HEK293 (cell line): ENCODE measurements around the gene STX16.

ENCODE experiments used
- CTCF ChIA-PET: fragments of 350-600 bp; formaldehyde crosslinking; extraction: SDS; loops from one replicate; lab custom pipeline; 2021; ENCODE audit warnings: antibody characterized with exemption; lab: Yijun Ruan, JAX
- POLR2A ChIA-PET: fragments of 300-600 bp; formaldehyde crosslinking; extraction: SDS; loops from one replicate; lab custom pipeline; 2020; ENCODE audit warnings: antibody characterized with exemption, inconsistent platforms; lab: Yijun Ruan, JAX
- H3K27ac ChIP-seq: fragments of 200-500 bp; sonication (Bioruptor generic); 2 replicates; pipeline ENCODE4 v1.5.1; 2014; ENCODE audit warnings: low read depth, low read length, control low read depth, inconsistent platforms; ENCODE audit errors: extremely low read depth
- H3K36me3 ChIP-seq, 2 experiments: fragments of 200-500 bp in 1 of 2; sonication (Bioruptor generic) in 1 of 2; 1 replicate in 1 of 2; 2 replicates in 1 of 2; pipeline ENCODE4 v1.5.1; 2014 to 2017; ENCODE audit warnings: inconsistent platforms in 2 of 2, low read length in 2 of 2; ENCODE audit not compliant: control insufficient read depth in 2 of 2, insufficient read depth in 1 of 2
- H3K4me1 ChIP-seq: fragments of 200-500 bp; sonication (Bioruptor generic); 2 replicates; pipeline ENCODE4 v1.5.1; 2014; ENCODE audit warnings: mild to moderate bottlenecking, low read length, inconsistent platforms; ENCODE audit not compliant: control insufficient read depth, insufficient read depth
- H3K4me3 ChIP-seq: 2 replicates; pipeline ENCODE4 v1.5.1; 2011; ENCODE audit warnings: low read depth, mild to moderate bottlenecking, control low read depth, low read length, moderate library complexity
- H3K9me3 ChIP-seq: fragments of 200-500 bp; sonication (Bioruptor generic); 2 replicates; pipeline ENCODE4 v1.5.1; 2014; ENCODE audit warnings: low read depth, low read length, inconsistent platforms; ENCODE audit not compliant: control insufficient read depth, insufficient read depth
- BCL11A ChIP-seq: fragments of 450-650 bp; formaldehyde crosslinking; IDR thresholded peaks from 2 replicates; pipeline ENCODE4 v1.5.1; 2016; ENCODE audit warnings: low read depth, missing biosample characterization, missing genetic modification characterization
- GLIS2 ChIP-seq: fragments of 450-650 bp; formaldehyde crosslinking; IDR thresholded peaks from 2 replicates; pipeline ENCODE4 v1.5.1; 2016; ENCODE audit warnings: missing biosample characterization, missing genetic modification characterization
- KLF9 ChIP-seq: fragments of 450-650 bp; formaldehyde crosslinking; IDR thresholded peaks from 2 replicates; pipeline ENCODE4 v1.5.1; 2016; ENCODE audit warnings: missing biosample characterization, missing genetic modification characterization, low read depth
- MZF1 ChIP-seq: fragments of 450-650 bp; formaldehyde crosslinking; IDR thresholded peaks from 2 replicates; pipeline ENCODE4 v1.5.1; 2017; ENCODE audit warnings: missing biosample characterization, missing genetic modification characterization, borderline replicate concordance
- PRDM6 ChIP-seq: fragments of 450-650 bp; formaldehyde crosslinking; IDR thresholded peaks from 2 replicates; pipeline ENCODE4 v1.5.1; 2017; ENCODE audit warnings: missing biosample characterization, missing genetic modification characterization
- SCRT1 ChIP-seq: fragments of 450-650 bp; formaldehyde crosslinking; IDR thresholded peaks from 2 replicates; pipeline ENCODE4 v1.5.1; 2016; ENCODE audit warnings: missing biosample characterization, missing genetic modification characterization, borderline replicate concordance
- SP7 ChIP-seq: fragments of 450-650 bp; formaldehyde crosslinking; IDR thresholded peaks from 2 replicates; pipeline ENCODE4 v1.5.1; 2016; ENCODE audit warnings: missing biosample characterization, missing genetic modification characterization
- ZBTB1 ChIP-seq: fragments of 450-650 bp; formaldehyde crosslinking; IDR thresholded peaks from 2 replicates; pipeline ENCODE4 v1.5.1; 2016; ENCODE audit warnings: missing biosample characterization, missing genetic modification characterization
- ZBTB17 ChIP-seq: fragments of 450-650 bp; formaldehyde crosslinking; IDR thresholded peaks from 2 replicates; pipeline ENCODE4 v1.5.1; 2016; ENCODE audit warnings: missing biosample characterization, missing genetic modification characterization
- ZEB2 ChIP-seq: fragments of 450-650 bp; formaldehyde crosslinking; IDR thresholded peaks from 2 replicates; pipeline ENCODE4 v1.5.1; 2016; ENCODE audit warnings: missing biosample characterization, missing genetic modification characterization
- ZFP69B ChIP-seq: fragments of 450-650 bp; formaldehyde crosslinking; IDR thresholded peaks from 2 replicates; pipeline ENCODE4 v1.5.1; 2016; ENCODE audit warnings: missing biosample characterization, missing genetic modification characterization
- ZIC2 ChIP-seq: fragments of 450-650 bp; formaldehyde crosslinking; IDR thresholded peaks from 2 replicates; pipeline ENCODE4 v1.5.1; 2016; ENCODE audit warnings: missing biosample characterization, missing genetic modification characterization
- ZNF155 ChIP-seq: fragments of 450-650 bp; formaldehyde crosslinking; IDR thresholded peaks from 2 replicates; pipeline ENCODE4 v1.5.1; 2016; ENCODE audit warnings: missing biosample characterization, missing genetic modification characterization
- ZNF184 ChIP-seq: fragments of 450-650 bp; IDR thresholded peaks from 2 replicates; pipeline ENCODE4 v1.5.1; 2018; ENCODE audit warnings: missing biosample characterization, mild to moderate bottlenecking, missing genetic modification characterization
- ZNF280C ChIP-seq: fragments of 450-650 bp; formaldehyde crosslinking; IDR thresholded peaks from 2 replicates; pipeline ENCODE4 v1.5.1; 2016; ENCODE audit warnings: missing biosample characterization, missing genetic modification characterization
- ZNF341 ChIP-seq: fragments of 450-650 bp; formaldehyde crosslinking; IDR thresholded peaks from 2 replicates; pipeline ENCODE4; 2016; ENCODE audit warnings: low read depth, missing biosample characterization, missing genetic modification characterization
- ZNF473 ChIP-seq: fragments of 450-650 bp; formaldehyde crosslinking; IDR thresholded peaks from 2 replicates; pipeline ENCODE4 v1.5.1; 2017; ENCODE audit warnings: missing biosample characterization, missing genetic modification characterization
- ZNF548 ChIP-seq: fragments of 450-650 bp; formaldehyde crosslinking; IDR thresholded peaks from 2 replicates; pipeline ENCODE4 v1.5.1; 2016; ENCODE audit warnings: missing biosample characterization, missing genetic modification characterization
- ZNF600 ChIP-seq: fragments of 450-650 bp; formaldehyde crosslinking; IDR thresholded peaks from 2 replicates; pipeline ENCODE4 v1.5.1; 2016; ENCODE audit warnings: missing biosample characterization, missing genetic modification characterization
- ZNF624 ChIP-seq: fragments of 450-650 bp; formaldehyde crosslinking; IDR thresholded peaks from 2 replicates; pipeline ENCODE4 v1.5.1; 2017; ENCODE audit warnings: missing biosample characterization, missing genetic modification characterization
- ZNF629 ChIP-seq: fragments of 450-650 bp; formaldehyde crosslinking; IDR thresholded peaks from 2 replicates; pipeline ENCODE4 v1.5.1; 2017; ENCODE audit warnings: missing biosample characterization, missing genetic modification characterization
- ZNF639 ChIP-seq: fragments of 450-650 bp; formaldehyde crosslinking; IDR thresholded peaks from 2 replicates; pipeline ENCODE4 v1.5.1; 2016; ENCODE audit warnings: missing biosample characterization, missing genetic modification characterization
- ZNF692 ChIP-seq: fragments of 450-650 bp; formaldehyde crosslinking; IDR thresholded peaks from 2 replicates; pipeline ENCODE4 v1.5.1; 2016; ENCODE audit warnings: missing biosample characterization, missing genetic modification characterization
- ZNF707 ChIP-seq: fragments of 450-650 bp; formaldehyde crosslinking; IDR thresholded peaks from 2 replicates; pipeline ENCODE4 v1.5.1; 2016; ENCODE audit warnings: missing biosample characterization, missing genetic modification characterization
- ZNF792 ChIP-seq: fragments of 450-650 bp; formaldehyde crosslinking; IDR thresholded peaks from 2 replicates; pipeline ENCODE4 v1.5.1; 2016; ENCODE audit warnings: missing biosample characterization, missing genetic modification characterization
- ZSCAN4 ChIP-seq: fragments of 450-650 bp; formaldehyde crosslinking; IDR thresholded peaks from 2 replicates; pipeline ENCODE4 v1.5.1; 2017; ENCODE audit warnings: missing biosample characterization, missing genetic modification characterization

The STX16 gene

GRCh38 chr20:58622671-58623578 lies 28.2 kb upstream of the STX16 start (continued):
- TF ChIP-seq ZNF341 (no peak), KLF9 (tag by site-specific recombination) (peak; percentile 51)

GRCh38 chr20:58623579-58624473 lies 27.3 kb upstream of the STX16 start:
- Histone ChIP-seq H3K27ac (no peak overlapping the region), H3K36me3 (no peaks in the 10 kb centered on the region), H3K4me3 (no peak overlapping the region), H3K4me1 (no peaks in the 10 kb centered on the region), H3K9me3 (no peaks in the 10 kb centered on the region)
- CTCF ChIA-PET: interaction anchor here (0.6 kb wide), 1 partner anchor 207 kb away, joined by 4 read pairs; no protein-coding TSS in a partner anchor
- POLR2A ChIA-PET: interaction anchor here (2.2 kb wide), 1 partner anchor 27 kb away, joined by 7 read pairs; the partner anchor contains the start of gene STX16
- TF ChIP-seq ZNF639 (no peak; the same call in 1 of the 2 replicates), ZNF155 (0 out of 2 replicates have a peak, but pooled peaks have one; percentile 65), ZNF792 (tag by site-specific recombination) (no peak), SCRT1 (no peak), ZFP69B (tag by site-specific recombination) (peak; percentile 34; the same call in 1 of the 2 replicates), ZNF184 (tag by site-specific recombination) (0 out of 2 replicates have a peak, but pooled peaks have one; percentile 62), ZBTB1 (tag by site-specific recombination) (0 out of 2 replicates have a peak, but pooled peaks have one; percentile 40), ZBTB17 (tag by site-specific recombination) (0 out of 2 replicates have a peak, but pooled peaks have one; percentile 38), MZF1 (no peak), ZEB2 (tag by site-specific recombination) (peak; percentile 87), ZNF473 (tag by site-specific recombination) (no peak), PRDM6 (tag by site-specific recombination) (no peak), SP7 (tag by site-specific recombination) (peak; percentile 80), ZIC2 (tag by site-specific recombination) (peak; percentile 97), ZNF600 (tag by site-specific recombination) (peak; percentile 95), ZNF280C (tag by site-specific recombination) (peak; percentile 98), ZSCAN4 (peak; percentile 91), BCL11A (tag by site-specific recombination) (0 out of 2 replicates have a peak, but pooled peaks have one; percentile 59), ZNF629 (tag by site-specific recombination) (peak; percentile 73), ZNF548 (tag by site-specific recombination) (no peak), ZNF692 (tag by site-specific recombination) (peak; percentile 51; the same call in 1 of the 2 replicates), ZNF707 (tag by site-specific recombination) (peak; percentile 4; the same call in 1 of the 2 replicates), GLIS2 (peak; percentile 82), ZNF624 (tag by site-specific recombination) (no peak)
